ENCODE data around the gene FMNL2. TPM values are rescaled to one million over a fixed set of nuclear protein-coding genes. Genes with fewer than 3 reads are reported as not detected.

Gene FMNL2
- total and polyA plus RNA-seq, 4 donors: 1.5 to 9.3 (median 5.1) TPM

DNA sequence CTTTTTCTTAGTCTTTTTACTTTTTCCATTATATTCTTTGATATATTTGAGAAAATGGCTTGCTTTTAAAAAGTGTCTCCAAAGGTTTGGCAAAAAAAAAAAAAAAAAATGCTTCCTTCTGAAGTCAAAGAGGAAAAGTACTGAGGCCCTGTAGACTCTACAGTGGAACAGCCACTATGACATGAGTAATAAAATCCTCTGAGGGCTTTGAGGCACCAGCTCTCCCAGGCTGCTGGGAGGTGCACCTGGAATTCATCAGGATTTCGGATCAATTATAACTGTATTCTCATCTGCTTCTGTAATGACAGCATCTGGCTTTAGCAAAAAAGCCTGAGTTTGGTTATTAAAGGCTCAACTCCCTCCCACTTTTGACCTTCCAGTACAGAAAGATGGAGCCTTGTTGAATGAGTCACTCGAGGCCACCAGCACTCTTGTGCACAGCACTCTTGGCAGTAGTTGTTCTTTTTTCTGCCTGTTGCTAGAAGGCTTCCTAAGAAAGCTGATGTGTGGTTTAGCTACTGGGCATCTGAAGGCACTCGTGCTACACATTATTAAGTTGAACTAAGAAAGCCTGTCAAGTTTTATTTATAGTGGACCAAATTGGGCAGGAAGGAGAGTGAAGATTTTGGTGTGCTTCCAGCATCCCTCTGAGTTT lies 251.0 kb downstream of the FMNL2 start:
- H3K9ac ChIP-seq (ENCODE audit: low read depth in 1 of 2, low read length in 2 of 2): no peak overlapping the region
- DNase-seq (ENCODE audit: low spot score): no peak
- H3K27ac ChIP-seq (ENCODE audit: low read depth in 1 of 2, low read length in 2 of 2): no peak overlapping the region
- 75% methylated on average over 3 of the region's 3 CpGs for WGBS
- no peak overlapping the region for H3K4me3 ChIP-seq (ENCODE audit: low read depth in 1 of 3, low read length in 3 of 3)
- no peaks in the 10 kb centered on the region for H3K4me1 ChIP-seq (ENCODE audit: control insufficient read depth in 4 of 4, insufficient read depth in 4 of 4, low read length in 3 of 4)
- no peaks in the 10 kb centered on the region for H3K27me3 ChIP-seq (ENCODE audit: control insufficient read depth in 4 of 4, insufficient read depth in 4 of 4, low read length in 3 of 4)
- no peaks in the 10 kb centered on the region for H3K36me3 ChIP-seq (ENCODE audit: control insufficient read depth in 4 of 4, insufficient read depth in 3 of 4, low read depth in 1 of 4, low read length in 3 of 4)
- TF ChIP-seq JUND (IDR thresholded peaks at IDR 0.05) (no peak), EGR1 (IDR thresholded peaks at IDR 0.05; ENCODE audit: low read depth in 2 of 2) (no peak), HNF4G (IDR thresholded peaks at IDR 0.05) (no peak), YY1 (IDR thresholded peaks at IDR 0.05) (no peak), RAD21 (IDR thresholded peaks at IDR 0.05) (no peak), NR2F2 (IDR thresholded peaks at IDR 0.05) (no peak), GABPA (IDR thresholded peaks at IDR 0.05 in 1 of 2, conservative IDR thresholded peaks at IDR 0.05 in 1 of 2) (no peak), RXRA (IDR thresholded peaks at IDR 0.05) (no peak), SP1 (IDR thresholded peaks at IDR 0.05) (no peak), TAF1 (conservative IDR thresholded peaks at IDR 0.05) (no peak), FOXA1 (IDR thresholded peaks at IDR 0.05) (no peak)
- TF ChIP-seq, protein P1, sequence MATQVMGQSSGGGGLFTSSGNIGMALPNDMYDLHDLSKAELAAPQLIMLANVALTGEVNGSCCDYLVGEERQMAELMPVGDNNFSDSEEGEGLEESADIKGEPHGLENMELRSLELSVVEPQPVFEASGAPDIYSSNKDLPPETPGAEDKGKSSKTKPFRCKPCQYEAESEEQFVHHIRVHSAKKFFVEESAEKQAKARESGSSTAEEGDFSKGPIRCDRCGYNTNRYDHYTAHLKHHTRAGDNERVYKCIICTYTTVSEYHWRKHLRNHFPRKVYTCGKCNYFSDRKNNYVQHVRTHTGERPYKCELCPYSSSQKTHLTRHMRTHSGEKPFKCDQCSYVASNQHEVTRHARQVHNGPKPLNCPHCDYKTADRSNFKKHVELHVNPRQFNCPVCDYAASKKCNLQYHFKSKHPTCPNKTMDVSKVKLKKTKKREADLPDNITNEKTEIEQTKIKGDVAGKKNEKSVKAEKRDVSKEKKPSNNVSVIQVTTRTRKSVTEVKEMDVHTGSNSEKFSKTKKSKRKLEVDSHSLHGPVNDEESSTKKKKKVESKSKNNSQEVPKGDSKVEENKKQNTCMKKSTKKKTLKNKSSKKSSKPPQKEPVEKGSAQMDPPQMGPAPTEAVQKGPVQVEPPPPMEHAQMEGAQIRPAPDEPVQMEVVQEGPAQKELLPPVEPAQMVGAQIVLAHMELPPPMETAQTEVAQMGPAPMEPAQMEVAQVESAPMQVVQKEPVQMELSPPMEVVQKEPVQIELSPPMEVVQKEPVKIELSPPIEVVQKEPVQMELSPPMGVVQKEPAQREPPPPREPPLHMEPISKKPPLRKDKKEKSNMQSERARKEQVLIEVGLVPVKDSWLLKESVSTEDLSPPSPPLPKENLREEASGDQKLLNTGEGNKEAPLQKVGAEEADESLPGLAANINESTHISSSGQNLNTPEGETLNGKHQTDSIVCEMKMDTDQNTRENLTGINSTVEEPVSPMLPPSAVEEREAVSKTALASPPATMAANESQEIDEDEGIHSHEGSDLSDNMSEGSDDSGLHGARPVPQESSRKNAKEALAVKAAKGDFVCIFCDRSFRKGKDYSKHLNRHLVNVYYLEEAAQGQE (IDR thresholded peaks at IDR 0.05): no peak
- TF ChIP-seq, protein P2, sequence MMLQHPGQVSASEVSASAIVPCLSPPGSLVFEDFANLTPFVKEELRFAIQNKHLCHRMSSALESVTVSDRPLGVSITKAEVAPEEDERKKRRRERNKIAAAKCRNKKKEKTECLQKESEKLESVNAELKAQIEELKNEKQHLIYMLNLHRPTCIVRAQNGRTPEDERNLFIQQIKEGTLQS (IDR thresholded peaks at IDR 0.05): no peak
- TF ChIP-seq, protein P3, sequence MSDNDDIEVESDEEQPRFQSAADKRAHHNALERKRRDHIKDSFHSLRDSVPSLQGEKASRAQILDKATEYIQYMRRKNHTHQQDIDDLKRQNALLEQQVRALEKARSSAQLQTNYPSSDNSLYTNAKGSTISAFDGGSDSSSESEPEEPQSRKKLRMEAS (IDR thresholded peaks at IDR 0.05): no peak
- TF ChIP-seq, protein P4, sequence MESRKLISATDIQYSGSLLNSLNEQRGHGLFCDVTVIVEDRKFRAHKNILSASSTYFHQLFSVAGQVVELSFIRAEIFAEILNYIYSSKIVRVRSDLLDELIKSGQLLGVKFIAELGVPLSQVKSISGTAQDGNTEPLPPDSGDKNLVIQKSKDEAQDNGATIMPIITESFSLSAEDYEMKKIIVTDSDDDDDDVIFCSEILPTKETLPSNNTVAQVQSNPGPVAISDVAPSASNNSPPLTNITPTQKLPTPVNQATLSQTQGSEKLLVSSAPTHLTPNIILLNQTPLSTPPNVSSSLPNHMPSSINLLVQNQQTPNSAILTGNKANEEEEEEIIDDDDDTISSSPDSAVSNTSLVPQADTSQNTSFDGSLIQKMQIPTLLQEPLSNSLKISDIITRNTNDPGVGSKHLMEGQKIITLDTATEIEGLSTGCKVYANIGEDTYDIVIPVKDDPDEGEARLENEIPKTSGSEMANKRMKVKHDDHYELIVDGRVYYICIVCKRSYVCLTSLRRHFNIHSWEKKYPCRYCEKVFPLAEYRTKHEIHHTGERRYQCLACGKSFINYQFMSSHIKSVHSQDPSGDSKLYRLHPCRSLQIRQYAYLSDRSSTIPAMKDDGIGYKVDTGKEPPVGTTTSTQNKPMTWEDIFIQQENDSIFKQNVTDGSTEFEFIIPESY (IDR thresholded peaks at IDR 0.05): no peak
- TF ChIP-seq, protein P5, sequence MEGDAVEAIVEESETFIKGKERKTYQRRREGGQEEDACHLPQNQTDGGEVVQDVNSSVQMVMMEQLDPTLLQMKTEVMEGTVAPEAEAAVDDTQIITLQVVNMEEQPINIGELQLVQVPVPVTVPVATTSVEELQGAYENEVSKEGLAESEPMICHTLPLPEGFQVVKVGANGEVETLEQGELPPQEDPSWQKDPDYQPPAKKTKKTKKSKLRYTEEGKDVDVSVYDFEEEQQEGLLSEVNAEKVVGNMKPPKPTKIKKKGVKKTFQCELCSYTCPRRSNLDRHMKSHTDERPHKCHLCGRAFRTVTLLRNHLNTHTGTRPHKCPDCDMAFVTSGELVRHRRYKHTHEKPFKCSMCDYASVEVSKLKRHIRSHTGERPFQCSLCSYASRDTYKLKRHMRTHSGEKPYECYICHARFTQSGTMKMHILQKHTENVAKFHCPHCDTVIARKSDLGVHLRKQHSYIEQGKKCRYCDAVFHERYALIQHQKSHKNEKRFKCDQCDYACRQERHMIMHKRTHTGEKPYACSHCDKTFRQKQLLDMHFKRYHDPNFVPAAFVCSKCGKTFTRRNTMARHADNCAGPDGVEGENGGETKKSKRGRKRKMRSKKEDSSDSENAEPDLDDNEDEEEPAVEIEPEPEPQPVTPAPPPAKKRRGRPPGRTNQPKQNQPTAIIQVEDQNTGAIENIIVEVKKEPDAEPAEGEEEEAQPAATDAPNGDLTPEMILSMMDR (IDR thresholded peaks at IDR 0.05; ENCODE audit: low read depth, low read length, missing input control): no peak
- no peaks in the 10 kb centered on the region for H3K9me3 ChIP-seq (ENCODE audit: control insufficient read depth in 4 of 4, low read length in 3 of 4)
